ENCODE results near the gene ABI3. TPM values are rescaled to one million over a fixed set of nuclear protein-coding genes. Genes with fewer than 3 reads are reported as not detected.
A peak's percentile ranks its signal among the peaks of the same experiment; 100 is the strongest.

Gene ABI3
- polyA plus RNA-seq, 6 donors from 2014 or later: 8.1 to 28.4 (median 18.0) TPM

GRCh38 chr17:49187301-49187700, 23.2 kb upstream of the ABI3 start:
- H3K4me1 Mint-ChIP-seq: peaks cover 8 to 12% (median 9%) of the 10 kb centered on the region in 3 donors
- ATAC-seq (ENCODE audit: low read depth in 2 of 2): no peak

GRCh38 chr17:49190932-49191331, 19.6 kb upstream of the ABI3 start:
- Mint-ChIP-seq H3K4me1 (peaks cover 28 to 37% (median 33%) of the 10 kb centered on the region in 3 donors), H3K36me3 (no peaks in the 10 kb centered on the region), H3K4me3 (peak overlapping the region in 2 of 8 donors; percentile 33 to 50), H3K9me3 (peaks cover 0 to 9% (median 0%) of the 10 kb centered on the region in 7 donors), H3K27ac (no peak overlapping the region), H3K27me3 (no peaks in the 10 kb centered on the region)
- no peak for ATAC-seq (ENCODE audit: low read depth in 2 of 2)
- no peak for DNase-seq

More at GRCh38 chr17:49187301-49187700, 23.2 kb upstream of the ABI3 start:
- Mint-ChIP-seq H3K4me3 (no peak overlapping the region), H3K36me3 (no peaks in the 10 kb centered on the region), H3K9me3 (peaks cover 0 to 19% (median 11%) of the 10 kb centered on the region in 7 donors), H3K27me3 (peaks cover 0 to 6% (median 0%) of the 10 kb centered on the region in 3 donors), H3K27ac (no peak overlapping the region)
- no peak for DNase-seq

GRCh38 chr17:49191409-49191916, 19.0 kb upstream of the ABI3 start:
- H3K27ac Mint-ChIP-seq: peak overlapping the region; percentile 93 to 100 (median 98)
- H3K36me3 Mint-ChIP-seq: no peaks in the 10 kb centered on the region
- ATAC-seq (ENCODE audit: low read depth in 2 of 2): no peak
- peaks cover 0 to 4% (median 0%) of the 10 kb centered on the region in 7 donors for H3K9me3 Mint-ChIP-seq
- no peaks in the 10 kb centered on the region for H3K27me3 Mint-ChIP-seq
- H3K4me1 Mint-ChIP-seq: peaks cover 28 to 37% (median 33%) of the 10 kb centered on the region in 3 donors
- H3K4me3 Mint-ChIP-seq: peak overlapping the region; percentile 78 to 98 (median 94)
- no peak for DNase-seq

GRCh38 chr17:49191917-49192741, 18.4 kb upstream of the ABI3 start:
- Mint-ChIP-seq H3K9me3 (peaks cover 0 to 4% (median 0%) of the 10 kb centered on the region in 7 donors), H3K27ac (peak overlapping the region; percentile 93 to 100 (median 98)), H3K36me3 (no peaks in the 10 kb centered on the region), H3K4me1 (peaks cover 28 to 38% (median 33%) of the 10 kb centered on the region in 3 donors), H3K27me3 (no peaks in the 10 kb centered on the region), H3K4me3 (peak overlapping the region; percentile 78 to 98 (median 94))
- ATAC-seq (ENCODE audit: low read depth in 2 of 2): peak; percentile 51 to 52
- peak; percentile 91 for DNase-seq

GRCh38 chr17:49193513-49194296, 16.8 kb upstream of the ABI3 start:
- Mint-ChIP-seq H3K9me3 (peaks cover 0 to 4% (median 0%) of the 10 kb centered on the region in 7 donors), H3K4me1 (peaks cover 28 to 40% (median 33%) of the 10 kb centered on the region in 3 donors), H3K27me3 (no peaks in the 10 kb centered on the region), H3K4me3 (peak overlapping the region; percentile 78 to 98 (median 94)), H3K36me3 (no peaks in the 10 kb centered on the region), H3K27ac (peak overlapping the region; percentile 93 to 100 (median 98))
- peak; percentile 63 for DNase-seq
- peak; percentile 24 to 33 for ATAC-seq (ENCODE audit: low read depth in 2 of 2)

DNA sequence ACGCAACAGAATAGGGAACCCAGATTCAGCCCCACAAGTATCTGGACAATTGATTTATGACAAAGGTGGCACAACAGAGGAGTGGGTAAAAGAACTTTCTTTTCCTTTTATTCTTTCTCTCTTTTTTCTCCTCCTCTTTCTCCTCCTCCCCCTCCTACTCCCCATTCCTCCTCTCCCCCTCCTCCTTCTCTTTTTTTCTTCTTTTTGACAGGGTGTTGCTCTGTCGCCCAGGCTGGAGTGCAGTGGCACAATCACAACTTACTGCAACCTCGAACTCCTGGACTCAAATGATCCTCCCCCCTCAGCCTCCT, 16.3 kb upstream of the ABI3 start:
- H3K36me3 Mint-ChIP-seq: no peaks in the 10 kb centered on the region
- DNase-seq (no peak), ATAC-seq (ENCODE audit: low read depth in 2 of 2) (no peak)
- no peaks in the 10 kb centered on the region for H3K27me3 Mint-ChIP-seq
- H3K4me1 Mint-ChIP-seq: peaks cover 28 to 40% (median 33%) of the 10 kb centered on the region in 3 donors
- H3K4me3 Mint-ChIP-seq: peak overlapping the region; percentile 23 to 96 (median 92)
- H3K9me3 Mint-ChIP-seq: peaks cover 0 to 4% (median 0%) of the 10 kb centered on the region in 7 donors
- H3K27ac Mint-ChIP-seq: peak overlapping the region in 5 of 6 donors; percentile 22 to 100 (median 95)

DNA sequence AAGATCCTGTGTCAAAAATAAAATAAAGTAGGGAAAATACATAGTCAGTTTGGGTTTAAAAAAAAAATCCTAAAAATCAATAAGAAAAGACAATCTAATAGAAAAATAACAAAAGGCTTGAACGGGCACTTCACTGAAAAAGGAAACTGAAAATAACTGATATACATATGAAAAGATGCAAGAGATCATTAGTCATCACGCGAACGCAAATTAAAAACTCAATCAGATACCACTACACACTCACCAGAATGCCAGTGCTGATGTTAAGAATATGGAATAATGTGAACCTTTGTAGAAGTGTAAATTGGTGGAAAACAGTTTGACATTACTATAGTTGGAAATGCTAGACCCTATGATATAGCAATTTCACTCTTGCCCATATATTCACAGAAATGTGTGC, 14.8 kb upstream of the ABI3 start:
- H3K4me1 Mint-ChIP-seq: peaks cover 28 to 37% (median 33%) of the 10 kb centered on the region in 3 donors
- no peak for ATAC-seq (ENCODE audit: low read depth in 2 of 2)
- H3K27me3 Mint-ChIP-seq: no peaks in the 10 kb centered on the region
- peak overlapping the region in 2 of 6 donors; percentile 7 to 57 for H3K27ac Mint-ChIP-seq
- no peak overlapping the region for H3K4me3 Mint-ChIP-seq
- no peak for DNase-seq
- no peaks in the 10 kb centered on the region for H3K36me3 Mint-ChIP-seq
- H3K9me3 Mint-ChIP-seq: peaks cover 0 to 4% (median 0%) of the 10 kb centered on the region in 7 donors

DNA sequence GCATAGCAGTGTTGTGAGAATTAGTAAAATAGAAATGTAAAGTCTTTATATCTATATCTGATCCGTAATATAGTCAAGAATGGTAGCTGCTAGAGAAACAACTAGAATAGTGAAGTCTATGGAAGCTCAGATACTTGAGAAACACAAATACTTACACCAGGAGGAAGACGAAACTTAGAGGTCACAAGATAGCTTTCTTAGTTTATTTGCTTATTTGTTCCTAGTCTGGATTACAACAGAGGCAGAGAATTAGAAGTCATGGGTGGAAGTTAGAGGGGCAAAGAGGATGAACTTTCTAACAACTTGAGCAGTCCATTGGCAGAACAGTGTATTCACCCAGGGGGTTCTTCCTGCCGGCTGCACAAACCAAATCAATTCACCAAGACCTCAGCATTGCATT, 14.0 kb upstream of the ABI3 start:
- Mint-ChIP-seq H3K36me3 (no peaks in the 10 kb centered on the region), H3K9me3 (peaks cover 0 to 4% (median 0%) of the 10 kb centered on the region in 7 donors), H3K4me3 (no peak overlapping the region), H3K4me1 (peaks cover 28 to 33% (median 32%) of the 10 kb centered on the region in 3 donors), H3K27ac (peak overlapping the region in 1 of 6 donors; percentile 4), H3K27me3 (no peaks in the 10 kb centered on the region)
- ATAC-seq (ENCODE audit: low read depth in 2 of 2) (no peak), DNase-seq (no peak)

- Mint-ChIP-seq H3K36me3 (no peaks in the 10 kb centered on the region), H3K4me3 (no peak overlapping the region)
These were observed 13.0 kb upstream of the ABI3 start for GRCh38 chr17:49197346-49197998.

GRCh38 chr17:49198211-49198610, 12.3 kb upstream of the ABI3 start:
- no peaks in the 10 kb centered on the region for H3K36me3 Mint-ChIP-seq
- ATAC-seq (ENCODE audit: low read depth in 2 of 2) (no peak), DNase-seq (no peak)
- H3K27ac Mint-ChIP-seq: no peak overlapping the region
- H3K9me3 Mint-ChIP-seq: no peaks in the 10 kb centered on the region
- H3K4me1 Mint-ChIP-seq: peaks cover 13 to 19% (median 15%) of the 10 kb centered on the region in 3 donors
- no peaks in the 10 kb centered on the region for H3K27me3 Mint-ChIP-seq
- H3K4me3 Mint-ChIP-seq: no peak overlapping the region

More at GRCh38 chr17:49197346-49197998, 13.0 kb upstream of the ABI3 start:
- Mint-ChIP-seq H3K9me3 (peaks cover 0 to 3% (median 0%) of the 10 kb centered on the region in 7 donors), H3K4me1 (peaks cover 18 to 26% (median 23%) of the 10 kb centered on the region in 3 donors), H3K27me3 (no peaks in the 10 kb centered on the region), H3K27ac (no peak overlapping the region)
- DNase-seq (no peak), ATAC-seq (ENCODE audit: low read depth in 2 of 2) (no peak)

DNA sequence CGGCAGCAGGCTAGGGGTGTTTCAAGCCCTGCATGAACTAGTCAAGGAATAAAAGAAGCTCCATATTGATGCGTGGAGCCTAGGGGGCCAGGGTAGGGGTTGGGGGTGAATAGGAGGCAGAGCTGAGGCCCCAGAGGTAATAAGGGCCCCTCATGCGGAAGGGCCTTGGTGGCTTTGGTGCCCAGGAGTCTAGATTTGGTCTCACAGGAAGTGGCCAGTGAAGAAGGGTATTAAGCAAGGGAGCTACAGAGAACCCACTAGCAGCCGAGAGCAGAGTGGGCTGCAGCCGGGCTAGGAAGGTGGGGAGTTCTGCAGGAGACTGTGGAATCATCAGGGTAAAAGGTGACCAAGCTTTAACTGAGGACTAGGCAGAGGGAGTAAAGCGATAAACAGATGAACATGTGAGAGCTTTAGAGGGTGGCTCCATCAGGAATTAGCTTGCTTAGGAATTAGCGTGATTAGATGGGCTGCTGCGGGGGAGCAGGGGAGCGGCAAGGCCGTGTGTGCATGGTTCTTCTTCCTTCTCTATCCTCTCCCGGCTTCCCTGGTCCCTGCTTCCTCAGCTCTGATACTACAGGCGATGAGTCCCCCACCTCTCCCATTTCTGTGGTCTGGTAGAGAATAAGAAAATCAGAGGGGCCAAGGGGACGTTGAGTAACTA, 10.0 kb upstream of the ABI3 start:
- H3K27me3 Mint-ChIP-seq: no peaks in the 10 kb centered on the region
- ATAC-seq (ENCODE audit: low read depth in 2 of 2) (no peak), DNase-seq (no peak)
- peaks cover 4 to 22% (median 6%) of the 10 kb centered on the region in 3 donors for H3K4me1 Mint-ChIP-seq
- H3K4me3 Mint-ChIP-seq: no peak overlapping the region
- no peaks in the 10 kb centered on the region for H3K9me3 Mint-ChIP-seq
- H3K36me3 Mint-ChIP-seq: no peaks in the 10 kb centered on the region
- H3K27ac Mint-ChIP-seq: peak overlapping the region in 1 of 6 donors; percentile 40

- Mint-ChIP-seq H3K27ac (no peak overlapping the region), H3K4me1 (peaks cover 4 to 22% (median 6%) of the 10 kb centered on the region in 3 donors), H3K9me3 (no peaks in the 10 kb centered on the region), H3K27me3 (no peaks in the 10 kb centered on the region), H3K4me3 (no peak overlapping the region), H3K36me3 (no peaks in the 10 kb centered on the region)
- no peak for ATAC-seq (ENCODE audit: low read depth in 2 of 2)
- no peak for DNase-seq
These were observed 9.0 kb upstream of the ABI3 start for GRCh38 chr17:49201481-49201927.

Data from naive B cell (primary cell).